Fibroblast of skin of left quadriceps (primary cell): ENCODE measurements around the gene PDGFRA.

Source experiments
- DNase-seq, 2 experiments: peaks; one replicate each; pipeline ENCODE4 v3.0.0-alpha.2; 2013; ENCODE audit warnings: low read depth in 2 of 2

PDGFRA gene

DNA sequence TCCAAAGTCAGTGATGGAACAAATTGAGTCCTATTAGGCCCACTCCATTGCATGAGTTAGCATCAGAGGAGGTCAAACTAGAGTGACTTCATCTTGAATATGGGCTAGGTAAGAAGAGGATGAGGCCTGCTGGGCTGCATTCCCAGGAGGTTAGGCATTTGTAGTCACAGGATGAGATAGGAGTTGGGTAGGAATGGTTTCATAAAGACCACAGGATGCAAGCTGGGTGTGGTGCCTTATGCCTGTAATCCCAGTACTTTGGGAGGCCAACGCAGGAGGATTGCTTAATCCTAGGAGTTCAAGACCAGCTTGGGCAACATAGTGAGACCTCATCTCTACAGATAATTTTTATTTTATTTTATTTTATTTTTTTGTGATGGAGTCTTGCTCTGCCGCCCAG lies 26.8 kb downstream of the PDGFRA start:
- DNase-seq = no peak

DNA sequence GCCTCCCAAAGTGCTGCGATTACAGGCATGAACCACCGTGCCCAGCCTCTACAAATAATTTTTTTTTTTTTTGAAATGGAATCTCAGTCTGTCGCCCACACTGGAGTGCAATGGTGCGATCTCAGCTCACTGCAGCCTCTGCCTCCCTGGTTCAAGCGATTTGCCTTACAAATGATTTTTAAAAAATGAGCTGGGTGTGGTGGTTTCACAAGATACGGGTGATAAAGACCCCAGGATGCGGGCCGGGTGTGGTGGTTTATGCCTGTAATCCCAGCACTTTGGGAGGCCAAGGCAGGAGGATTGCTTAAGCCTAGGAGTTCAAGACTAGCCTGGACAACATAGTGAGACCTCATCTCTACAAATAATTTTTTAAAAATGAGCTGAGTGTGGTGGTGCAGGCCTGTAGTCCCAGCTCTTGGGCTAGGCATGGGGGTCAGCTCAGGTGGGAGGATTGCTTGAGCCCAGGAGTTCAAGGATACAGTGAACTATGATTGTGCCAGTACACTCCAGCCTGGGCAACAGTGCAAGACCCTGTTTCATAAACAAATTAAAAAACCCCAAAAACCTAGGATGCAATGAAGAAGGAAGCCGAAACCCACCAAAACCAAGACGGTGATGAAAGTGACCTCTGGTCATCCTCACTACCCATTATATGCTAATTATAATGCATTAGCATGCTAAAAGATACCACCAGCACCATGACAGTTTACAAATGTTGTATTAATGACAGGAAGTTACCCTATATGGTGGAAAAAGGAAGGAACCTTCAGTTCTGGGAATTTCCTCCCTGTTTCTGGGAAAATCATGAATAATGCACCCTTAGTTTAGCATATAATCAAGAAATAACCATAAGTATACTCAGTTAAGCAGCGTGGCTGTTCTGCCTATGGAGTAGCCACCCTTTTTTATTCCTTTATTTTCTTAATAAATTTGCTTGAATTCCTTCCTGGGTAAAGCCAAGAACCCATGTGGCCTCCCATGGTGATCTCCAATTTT lies 27.7 kb downstream of the PDGFRA start:
- no peak for DNase-seq

DNA sequence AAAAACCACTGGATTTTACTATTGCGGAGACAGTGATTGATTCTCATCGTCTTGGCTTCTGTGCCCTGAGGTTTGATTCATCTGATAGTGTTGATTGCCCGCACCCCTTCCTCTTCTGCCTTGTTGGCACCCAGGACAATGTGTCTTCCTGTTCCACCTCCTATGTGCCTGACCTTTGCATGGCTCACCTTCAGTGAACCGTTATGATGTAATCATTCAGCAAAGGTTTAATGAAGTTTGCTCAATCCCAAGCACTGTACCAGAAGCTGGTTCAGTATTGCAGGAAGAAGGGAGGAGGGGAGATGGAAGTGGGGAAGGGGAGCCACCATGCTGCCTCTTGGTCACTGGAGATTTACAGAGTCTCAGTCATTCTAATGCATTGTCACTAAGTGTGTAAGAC lies 36.3 kb downstream of the PDGFRA start:
- DNase-seq = no peak

DNA sequence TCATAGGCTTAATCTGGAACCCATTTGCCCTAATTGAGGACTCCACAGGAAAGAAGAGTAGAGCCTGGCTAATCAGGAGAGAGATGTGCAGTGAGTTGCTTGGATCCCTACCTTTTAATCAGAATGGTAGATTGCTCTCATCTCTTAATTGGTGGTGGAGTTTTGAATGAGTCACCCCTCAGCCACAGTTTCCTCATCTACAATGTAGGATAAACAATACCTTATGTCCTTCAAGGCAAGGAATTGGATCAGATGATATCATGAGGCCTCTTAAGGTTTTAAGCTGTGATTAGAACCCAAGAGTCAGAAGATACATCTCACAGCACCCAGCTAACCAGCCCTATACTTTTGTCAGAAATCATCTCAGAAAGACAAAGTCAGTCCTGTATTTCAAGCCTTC lies 39.1 kb downstream of the PDGFRA start:
- peak; percentile 31 to 38 for DNase-seq

DNA sequence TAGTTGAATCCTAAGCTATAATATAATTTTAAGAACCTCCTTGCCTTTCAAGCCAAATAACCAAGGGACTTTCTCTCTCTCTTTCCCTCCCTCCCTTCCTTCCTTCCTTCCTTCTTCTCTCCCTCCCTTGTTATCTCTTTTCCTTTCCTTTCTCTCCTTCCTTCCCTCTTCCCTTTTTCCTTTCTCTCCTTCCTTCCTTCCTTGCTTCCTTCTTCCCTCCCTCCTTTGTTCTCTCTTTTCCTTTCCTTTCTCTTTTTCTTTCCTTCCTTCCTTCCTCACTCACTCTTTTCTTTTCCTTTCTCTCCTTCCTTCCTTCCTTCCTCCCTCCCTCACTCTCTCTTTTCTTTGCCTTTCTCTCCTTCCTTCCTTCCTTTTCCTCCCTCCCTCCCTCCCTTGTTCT lies 42.4 kb downstream of the PDGFRA start:
- no peak for DNase-seq

DNA sequence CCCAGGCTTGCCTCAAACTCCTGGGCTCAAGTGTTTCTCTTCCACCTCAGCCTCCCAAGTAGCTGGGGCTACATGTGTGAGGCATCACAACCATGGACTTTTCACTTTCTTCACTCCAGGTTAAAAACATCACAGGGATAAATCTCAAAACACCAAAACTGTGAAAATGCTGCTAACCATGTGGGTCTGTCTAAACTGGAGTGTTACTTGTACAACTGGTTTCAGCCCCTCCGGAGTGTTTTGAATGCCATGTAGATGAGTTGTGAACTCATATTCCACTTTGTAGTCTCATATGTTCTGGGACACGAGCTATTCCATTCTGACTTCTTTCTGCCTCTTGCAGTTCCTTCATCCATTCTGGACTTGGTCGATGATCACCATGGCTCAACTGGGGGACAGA lies 43.0 kb downstream of the PDGFRA start:
- no peak for DNase-seq

DNA sequence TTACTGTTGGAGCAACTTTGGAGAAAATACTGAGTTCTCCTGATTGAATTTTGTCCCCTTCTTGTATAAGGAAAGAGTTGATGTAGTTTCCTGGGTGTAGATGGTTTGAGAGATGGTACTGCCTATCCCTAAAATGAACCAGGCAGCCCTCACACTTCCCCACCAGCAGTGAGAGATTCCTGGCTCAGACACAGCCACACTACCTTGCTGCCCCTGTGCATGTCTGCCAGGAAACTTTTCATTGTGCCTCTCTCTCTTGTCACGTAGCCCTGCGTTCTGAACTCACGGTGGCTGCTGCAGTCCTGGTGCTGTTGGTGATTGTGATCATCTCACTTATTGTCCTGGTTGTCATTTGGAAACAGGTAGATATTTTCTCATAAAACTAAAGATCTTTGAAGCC lies 45.2 kb downstream of the PDGFRA start:
- DNase-seq = no peak

DNA sequence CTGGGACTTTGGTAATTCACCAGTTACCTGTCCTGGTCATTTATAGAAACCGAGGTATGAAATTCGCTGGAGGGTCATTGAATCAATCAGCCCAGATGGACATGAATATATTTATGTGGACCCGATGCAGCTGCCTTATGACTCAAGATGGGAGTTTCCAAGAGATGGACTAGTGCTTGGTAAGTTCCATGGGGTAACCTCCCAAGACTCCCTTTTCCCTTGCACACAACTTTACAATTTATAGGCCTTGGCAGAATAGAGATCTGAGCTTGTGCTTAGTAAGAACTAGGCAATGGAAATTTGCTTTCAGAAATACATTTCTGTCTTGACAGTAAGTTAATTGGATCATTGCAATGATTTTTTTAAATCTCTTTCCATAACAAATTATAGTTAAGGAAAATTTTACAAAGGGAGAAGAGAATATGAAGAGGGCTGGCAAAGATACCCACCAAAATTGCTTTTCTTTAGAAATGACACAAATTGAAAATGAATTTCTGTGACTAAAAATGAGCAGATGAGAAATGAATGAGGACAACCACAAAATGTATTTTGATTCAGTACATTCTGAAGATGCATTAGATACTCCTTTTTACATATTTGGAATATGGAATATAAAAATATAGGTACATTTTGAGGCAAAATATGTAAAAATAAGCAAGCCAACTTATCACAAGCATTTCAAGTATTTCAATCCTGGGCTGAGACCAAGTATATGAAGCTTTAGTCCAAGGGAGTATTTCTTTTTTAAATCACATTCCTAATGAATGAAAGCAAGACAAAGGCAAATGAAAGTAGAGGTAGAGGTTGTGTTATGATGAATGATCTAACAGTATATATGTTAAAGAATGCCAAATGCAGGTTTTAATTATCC lies 45.9 kb downstream of the PDGFRA start:
- DNase-seq = no peak

DNA sequence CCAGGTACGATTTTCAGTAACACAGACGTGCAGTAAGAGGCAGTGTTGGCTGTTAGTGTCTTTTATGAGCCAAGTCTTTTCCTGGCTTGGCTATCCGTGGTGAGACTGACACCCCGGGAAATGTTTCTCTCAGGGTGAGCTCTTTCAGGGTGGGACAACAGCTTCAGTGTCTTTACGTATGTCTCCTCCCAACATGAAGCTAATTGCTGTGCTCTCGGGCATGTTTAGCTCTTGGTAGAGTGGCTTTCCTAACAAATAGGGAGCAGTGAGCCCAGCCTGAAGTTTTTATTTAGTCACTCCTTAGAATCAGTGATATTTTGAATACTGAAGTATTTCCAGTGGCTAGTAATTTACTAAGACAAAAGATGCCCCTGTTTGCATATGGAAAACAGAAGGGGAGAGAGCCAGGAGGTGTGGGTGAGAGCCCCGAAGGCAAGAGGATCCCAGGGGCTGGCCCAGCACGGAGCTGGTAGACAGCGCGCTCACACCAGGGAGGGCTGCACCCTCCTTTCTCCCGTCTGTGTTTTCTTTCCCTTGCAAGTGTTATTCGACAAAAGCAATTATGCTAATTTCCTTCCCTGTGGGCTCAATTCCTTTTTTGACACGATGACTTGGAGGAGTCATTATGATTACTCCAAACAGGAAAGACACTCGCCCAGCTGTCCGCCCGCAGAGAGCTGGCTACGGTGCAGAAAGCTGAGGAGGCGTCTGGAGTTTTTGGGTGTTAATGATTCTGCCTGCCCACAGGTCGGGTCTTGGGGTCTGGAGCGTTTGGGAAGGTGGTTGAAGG lies 47.7 kb downstream of the PDGFRA start:
- no peak for DNase-seq

DNA sequence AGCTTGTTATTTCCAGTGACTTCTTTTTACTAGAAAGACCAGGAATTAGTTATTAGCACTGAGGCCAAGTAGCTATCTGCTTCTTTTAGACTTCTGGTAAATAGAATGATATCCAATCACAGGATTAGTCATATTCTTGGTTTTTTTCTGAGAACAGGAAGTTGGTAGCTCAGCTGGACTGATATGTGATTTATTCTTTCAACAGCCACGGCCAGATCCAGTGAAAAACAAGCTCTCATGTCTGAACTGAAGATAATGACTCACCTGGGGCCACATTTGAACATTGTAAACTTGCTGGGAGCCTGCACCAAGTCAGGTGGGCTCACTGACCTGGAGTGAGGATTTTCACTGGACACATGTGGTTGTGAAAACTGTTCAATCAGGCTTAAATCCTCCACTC lies 48.6 kb downstream of the PDGFRA start:
- DNase-seq = peak; percentile 34

DNA sequence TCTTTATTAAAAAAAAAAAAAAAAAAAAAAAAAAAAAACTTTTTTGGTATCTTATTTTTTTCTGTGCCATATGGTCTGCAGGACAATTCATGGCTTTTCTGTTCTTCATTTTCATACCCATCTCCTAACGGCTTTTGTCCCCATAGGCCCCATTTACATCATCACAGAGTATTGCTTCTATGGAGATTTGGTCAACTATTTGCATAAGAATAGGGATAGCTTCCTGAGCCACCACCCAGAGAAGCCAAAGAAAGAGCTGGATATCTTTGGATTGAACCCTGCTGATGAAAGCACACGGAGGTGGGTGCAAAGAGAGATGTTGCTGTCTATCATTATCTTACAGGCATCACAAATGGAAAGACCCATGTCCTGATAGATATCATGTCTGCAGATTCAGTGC lies 49.1 kb downstream of the PDGFRA start:
- DNase-seq = no peak

DNA sequence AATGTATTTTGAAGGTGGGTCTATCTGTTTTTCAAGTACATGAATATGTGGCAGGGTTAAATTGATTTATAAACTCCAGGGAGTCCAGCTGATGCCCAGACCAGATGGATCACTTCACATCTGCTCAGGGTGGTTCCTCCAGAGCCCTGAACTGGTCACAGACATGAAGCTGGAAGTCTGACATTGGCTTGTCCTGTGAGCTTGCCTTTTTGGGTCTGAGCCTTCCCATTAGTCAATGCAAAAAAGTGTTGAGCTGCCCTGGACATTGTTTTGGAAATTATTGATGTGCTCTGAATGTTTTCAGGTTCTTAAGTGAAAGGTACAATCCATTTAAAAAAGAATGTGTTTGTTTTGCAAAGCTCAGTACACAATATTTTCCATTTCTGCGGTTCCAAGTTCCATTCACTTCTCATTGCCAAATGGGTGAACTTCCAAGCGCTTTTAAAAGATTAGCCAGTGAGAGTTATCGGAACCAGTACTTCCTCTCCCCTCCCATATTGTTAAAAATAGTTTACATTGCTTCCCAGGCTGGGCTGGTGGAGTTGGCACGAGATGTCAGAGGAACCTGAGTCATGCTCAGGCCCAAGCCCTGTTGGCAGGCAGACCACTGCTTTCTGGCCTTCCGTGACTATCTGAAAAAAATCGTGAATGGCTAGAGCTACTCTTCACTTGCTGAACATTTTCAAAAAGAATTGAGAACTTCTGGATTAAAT lies 52.1 kb downstream of the PDGFRA start:
- DNase-seq = peak; percentile 28 to 32

DNA sequence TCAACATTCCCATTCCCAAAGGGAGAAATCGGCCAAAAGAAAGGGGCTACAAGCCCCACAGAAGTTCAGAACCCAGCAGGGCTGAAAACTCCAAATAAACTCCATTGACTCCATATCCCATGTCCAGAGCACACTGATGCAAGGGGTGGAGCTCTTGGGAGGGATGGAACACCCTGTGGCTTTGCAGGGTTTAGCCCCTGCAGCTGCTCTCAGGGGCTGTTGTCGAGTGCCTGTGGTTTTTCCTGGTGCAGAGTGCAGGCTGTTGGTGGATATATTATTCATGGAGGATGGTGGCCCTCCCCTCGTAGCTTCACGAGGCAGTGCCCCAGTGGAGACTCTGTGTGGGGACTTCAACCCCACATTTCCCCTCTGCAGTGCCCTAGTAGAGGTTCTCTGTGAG lies 53.7 kb downstream of the PDGFRA start:
- no peak for DNase-seq

DNA sequence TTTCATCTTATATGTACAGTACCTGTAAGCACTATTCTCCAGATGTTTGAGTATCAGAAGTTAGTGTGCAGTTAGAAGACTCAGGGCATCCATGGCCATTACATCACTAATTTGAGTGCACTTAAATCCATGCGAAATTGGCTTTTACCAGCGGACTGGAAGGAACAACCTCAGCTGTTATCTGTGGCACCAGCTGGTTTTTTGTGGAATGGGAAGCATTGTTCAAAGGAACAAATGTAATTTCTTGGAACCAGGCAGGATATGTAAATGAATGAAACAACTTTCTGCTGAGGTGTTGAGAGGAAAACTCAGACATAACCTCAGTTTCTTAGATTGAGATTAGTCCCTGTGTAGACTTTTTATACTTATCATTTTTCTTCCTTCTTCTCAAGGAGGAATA lies 60.2 kb downstream of the PDGFRA start:
- no peak for DNase-seq

DNA sequence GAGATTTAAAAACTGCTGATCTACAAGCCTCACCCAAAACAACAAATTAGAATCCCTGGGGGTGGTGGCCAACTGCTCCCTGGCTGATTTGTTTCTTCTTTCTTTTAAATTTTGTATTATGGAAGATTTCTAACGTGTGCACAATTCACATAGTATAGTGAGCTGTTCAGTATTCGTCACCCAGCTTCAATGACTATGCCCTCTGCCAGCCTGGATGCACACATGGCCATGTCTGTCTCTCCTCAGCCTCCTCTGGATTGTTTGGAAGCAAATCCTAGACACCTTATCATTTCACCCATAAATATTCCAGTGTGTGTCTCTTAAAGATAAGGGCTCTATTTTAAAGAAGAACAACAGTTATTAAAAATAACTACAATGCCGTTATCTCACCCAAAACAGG lies 61.9 kb downstream of the PDGFRA start:
- DNase-seq = no peak

DNA sequence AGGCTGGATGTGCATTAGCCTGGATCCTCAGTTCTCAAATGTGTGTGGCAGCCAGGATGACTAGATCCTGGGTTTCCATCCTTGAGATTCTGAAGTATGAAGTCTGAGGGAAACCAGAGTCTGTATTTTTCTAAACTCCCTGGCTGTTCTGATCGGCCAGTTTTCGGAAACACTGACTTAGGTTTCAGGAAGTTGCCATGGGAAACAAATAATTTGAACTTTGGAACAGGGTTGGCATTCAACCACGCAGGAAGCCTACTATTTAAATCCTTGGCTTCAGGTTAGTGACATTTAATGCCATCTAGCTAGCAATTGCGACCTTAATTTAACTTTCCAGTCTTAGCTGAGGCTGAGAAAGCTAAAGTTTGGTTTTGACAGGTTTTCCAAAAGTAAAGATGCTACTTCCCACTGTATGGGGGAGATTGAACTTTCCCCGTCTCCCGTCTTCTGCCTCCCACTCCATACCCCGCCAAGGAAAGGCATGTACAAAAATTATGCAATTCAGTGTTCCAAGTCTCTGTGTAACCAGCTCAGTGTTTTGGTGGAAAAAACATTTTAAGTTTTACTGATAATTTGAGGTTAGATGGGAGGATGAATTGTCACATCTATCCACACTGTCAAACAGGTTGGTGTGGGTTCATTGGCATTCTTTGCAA lies 67.6 kb downstream of the PDGFRA start:
- no peak for DNase-seq

DNA sequence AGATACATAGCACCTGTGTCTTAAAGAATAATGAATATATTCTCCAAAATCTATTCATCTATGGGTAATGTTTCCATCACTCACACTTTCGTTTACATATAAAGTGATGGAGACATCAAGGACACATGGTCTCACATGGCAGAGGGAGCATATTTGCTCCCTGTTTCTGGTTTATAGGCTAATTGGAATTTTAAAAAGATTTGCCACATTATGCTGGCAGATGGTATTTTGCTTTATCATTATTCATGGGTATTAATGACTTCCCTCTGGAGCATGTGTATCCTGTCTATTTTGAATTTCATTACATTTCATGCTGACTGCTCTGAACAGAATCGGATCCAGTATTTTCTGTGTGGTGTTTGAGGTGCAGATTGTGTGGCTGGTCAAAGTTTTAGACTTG lies 79.0 kb downstream of the PDGFRA start:
- no peak for DNase-seq

DNA sequence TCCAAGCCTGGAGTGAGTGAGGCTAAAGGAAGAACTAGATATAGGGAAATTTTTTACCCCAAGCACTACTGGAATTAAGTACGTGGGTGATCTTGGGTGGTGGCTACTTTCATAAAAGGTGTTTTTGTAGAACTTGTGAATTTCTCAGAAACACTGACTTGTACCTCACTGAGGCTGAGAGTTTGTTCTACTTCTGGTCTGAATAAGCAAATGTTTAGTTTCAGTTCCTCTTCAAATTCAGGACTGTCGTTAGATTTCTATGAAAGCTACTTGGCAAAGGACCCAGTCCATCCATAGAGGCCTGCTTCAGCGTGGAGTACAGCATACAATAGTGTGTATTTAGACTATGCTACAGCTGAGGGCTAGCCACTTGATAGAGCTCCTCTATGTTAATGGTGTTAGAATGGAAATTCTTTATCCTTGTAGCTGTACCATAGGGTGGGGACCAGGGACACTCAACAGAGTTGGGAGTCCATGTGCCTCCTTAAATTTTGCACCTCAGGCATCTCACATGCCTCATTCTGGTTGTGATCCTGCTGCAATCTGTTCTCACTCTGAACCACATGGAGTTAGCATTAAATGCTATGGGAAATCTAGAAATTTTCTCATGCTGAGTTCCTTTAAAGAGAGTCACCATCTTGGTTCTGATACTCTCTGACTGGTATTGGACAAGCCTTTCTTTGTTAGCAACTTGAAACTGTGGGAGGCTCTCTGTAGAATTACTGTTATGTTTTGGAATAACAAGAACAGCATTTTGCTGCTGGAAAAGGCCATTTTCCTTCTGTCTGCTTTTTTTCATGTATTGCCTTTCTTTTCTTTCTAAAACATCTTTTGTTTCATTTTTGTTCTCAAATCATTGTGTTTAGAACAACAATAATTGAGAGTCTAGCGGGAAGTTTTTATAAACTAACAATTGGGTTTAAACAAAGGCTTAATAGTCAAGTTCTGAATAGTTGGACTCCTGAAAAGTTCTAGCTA lies 86.8 kb downstream of the PDGFRA start:
- no peak for DNase-seq

DNA sequence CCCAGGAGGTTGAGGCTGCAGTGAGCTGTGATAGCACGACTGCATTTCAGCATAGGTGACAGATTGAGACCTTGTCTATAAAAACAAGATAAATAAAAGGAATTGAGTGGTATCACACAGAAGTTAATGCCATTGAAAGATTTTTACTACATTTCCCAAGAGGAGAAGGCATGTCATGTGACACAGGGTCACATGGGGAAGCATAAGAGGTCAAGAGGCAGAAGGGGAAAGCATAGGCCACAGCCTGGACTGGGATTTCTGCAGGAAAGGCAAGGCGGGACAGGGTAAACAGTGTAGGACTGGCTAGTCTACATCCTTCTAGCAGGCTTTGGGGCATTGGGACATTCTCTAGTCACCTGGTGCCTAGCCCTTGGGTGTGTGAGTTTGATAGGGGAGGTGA lies 88.6 kb downstream of the PDGFRA start:
- no peak for DNase-seq

DNA sequence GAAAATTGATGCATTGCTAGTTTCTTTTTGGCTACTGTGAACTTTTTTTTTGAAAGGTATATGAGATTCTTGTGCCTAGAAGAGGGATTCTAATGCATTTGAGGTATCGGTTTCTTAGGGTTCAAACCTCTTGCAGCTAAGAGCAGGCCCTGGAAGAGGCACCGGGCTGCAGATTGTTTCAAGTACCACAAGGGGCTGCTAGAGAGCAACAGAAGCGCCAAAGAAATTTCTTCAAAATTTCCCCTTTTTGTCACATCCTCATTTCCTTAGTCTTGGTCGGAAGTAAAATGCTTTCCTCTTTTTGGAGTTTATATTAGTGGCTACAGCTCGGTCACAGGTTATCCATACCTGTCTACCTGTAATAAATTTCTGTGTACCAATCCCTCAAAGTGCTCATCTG lies 89.8 kb downstream of the PDGFRA start:
- peak in 1 of 2 experiments; percentile 26 for DNase-seq
